Panc1 (cell line): ENCODE results near the gene LEFTY2. TPM values are rescaled to one million over a fixed set of nuclear protein-coding genes. Genes with fewer than 3 reads are reported as not detected.

Source experiments
- ATAC-seq: fragments of 200-7000 bp; cut with Tn5 transposase; 2 replicates; pipeline ENCODE4 v1.9.1; 2020; ENCODE audit warnings: mild to moderate bottlenecking, moderate library complexity
- BruUV-seq: library from RNA; stranded (reverse); fragments of 400-500 nt; replicated peaks from 2 replicates; lab custom pipeline; 2021; lab: Mats Ljungman, UMichigan
- CTCF ChIA-PET: fragments of 300-600 bp; sonication (Branson Sonifier 250); formaldehyde crosslinking; loops from one replicate; lab custom pipeline; 2022; ENCODE audit warnings: antibody characterized with exemption; lab: Charles Lee
- POLR2A ChIA-PET: fragments of 300-600 bp; sonication (Branson Sonifier 250); formaldehyde crosslinking; loops from one replicate; lab custom pipeline; 2022; ENCODE audit warnings: antibody characterized with exemption; lab: Charles Lee
- DNase-seq: peaks from one replicate; pipeline ENCODE4 v3.0.0-alpha.2; 2010; ENCODE audit warnings: low read depth, low spot score
- H3K27ac ChIP-seq: 2 replicates; pipeline ENCODE4 v1.5.1; 2011; ENCODE audit warnings: mild to moderate bottlenecking, low read length, inconsistent platforms
- H3K27me3 ChIP-seq: fragments of 200-500 bp; sonication (Bioruptor generic); 2 replicates; pipeline ENCODE4 v1.6.0; 2014; ENCODE audit warnings: low read length, inconsistent platforms; ENCODE audit not compliant: control insufficient read depth, insufficient read depth
- H3K36me3 ChIP-seq: fragments of 200-500 bp; sonication (Bioruptor generic); 2 replicates; pipeline ENCODE4 v1.5.1; 2014; ENCODE audit warnings: inconsistent platforms, mild to moderate bottlenecking, low read length, moderate library complexity; ENCODE audit not compliant: control insufficient read depth, insufficient read depth
- H3K4me1 ChIP-seq: 2 replicates; pipeline ENCODE4 v1.5.1; 2011; ENCODE audit warnings: inconsistent platforms, mild to moderate bottlenecking, low read length, moderate library complexity; ENCODE audit not compliant: control insufficient read depth, insufficient read depth
- H3K4me3 ChIP-seq, 2 experiments: 2 replicates each; pipeline ENCODE4 v1.5.1; 2011 to 2012; ENCODE audit warnings: low read depth in 2 of 2, low read length in 2 of 2, mild to moderate bottlenecking in 2 of 2, inconsistent platforms in 1 of 2, moderate library complexity in 1 of 2
- H3K9me3 ChIP-seq: fragments of 200-500 bp; sonication (Bioruptor generic); 2 replicates; pipeline ENCODE4 v1.5.1; 2014; ENCODE audit warnings: low read depth, mild to moderate bottlenecking, inconsistent platforms, low read length, moderate library complexity; ENCODE audit not compliant: control insufficient read depth, insufficient read depth
- CTCF ChIP-seq: fragments of 450-650 bp; IDR thresholded peaks from 2 replicates; pipeline ENCODE4 v1.5.1; 2017; ENCODE audit warnings: mild to moderate bottlenecking
- POLR2AphosphoS5 ChIP-seq: IDR thresholded peaks from 2 replicates; pipeline ENCODE4 v1.6.1; 2012; ENCODE audit warnings: mild to moderate bottlenecking, low read depth, low read length, moderate library complexity
- REST ChIP-seq, 2 experiments: IDR thresholded peaks; 2 replicates each; pipeline ENCODE4 v1.6.1; 2011 to 2012; ENCODE audit warnings: low read depth in 2 of 2, control low read depth in 1 of 2, low read length in 1 of 2, mild to moderate bottlenecking in 1 of 2, moderate library complexity in 1 of 2; ENCODE audit not compliant: insufficient read depth in 1 of 2
- SIN3A ChIP-seq: IDR thresholded peaks from 2 replicates; pipeline ENCODE4 v1.6.1; 2012; ENCODE audit warnings: low read depth, mild to moderate bottlenecking, low read length, moderate library complexity, borderline replicate concordance; ENCODE audit not compliant: insufficient read depth
- TCF7L2 ChIP-seq: IDR thresholded peaks from 2 replicates; pipeline ENCODE4 v1.6.1; 2011; ENCODE audit warnings: mild to moderate bottlenecking, low read depth, low read length, inconsistent platforms
- in situ Hi-C: cut with HindIII; loops from 2 replicates; pipeline ENCODE4 v1.10.0; 2016; ENCODE audit warnings: low sequenced_read_pairs, low pct_unique_long_range_greater_than_20kb
- intact Hi-C: fragments of 100-400 bp; cut with micrococcal nuclease; formaldehyde crosslinking; loops from one replicate; pipeline ENCODE4 v1.10.0; 2022; ENCODE audit not compliant: unreplicated experiment
- total RNA-seq: library from RNA; stranded (reverse); gene quantifications from one replicate; pipeline ENCODE4 v1.2.1, GENCODE V29; 2021; ENCODE audit not compliant: unreplicated experiment

LEFTY2 gene
- total RNA-seq, 1 experiment from 2014 or later, result not detected

- Histone ChIP-seq H3K4me3 (no peak overlapping the region), H3K36me3 (no peaks in the 10 kb centered on the region), H3K9me3 (no peaks in the 10 kb centered on the region), H3K4me1 (peaks cover 5% of the 10 kb centered on the region), H3K27ac (no peak overlapping the region), H3K27me3 (no peaks in the 10 kb centered on the region)
- intact Hi-C loops, result no loop called here
- BruUV-seq, result no TSS peak
- no peak for ATAC-seq
- POLR2A ChIA-PET, result no interaction called here
- DNase-seq, result no peak
- no peak for TF ChIP-seq POLR2AphosphoS5
- TF ChIP-seq SIN3A, result no peak
- no peak for TF ChIP-seq TCF7L2
- no peak for TF ChIP-seq CTCF
- TF ChIP-seq REST (IDR thresholded peaks at IDR 0.05; ENCODE audit: insufficient read depth in 1 of 2, low read depth in 2 of 2, low read length in 1 of 2), result no peak
- CTCF ChIA-PET, result no interaction called here
- in situ Hi-C loops, result no loop called here
Observed at GRCh38 chr1:225896494-225896893, 44.5 kb downstream of the LEFTY2 start.

- no TSS peak for BruUV-seq
- ChIA-PET CTCF (no interaction called here), POLR2A (no interaction called here)
- H3K27ac ChIP-seq, result no peak overlapping the region
- in situ Hi-C loops (no loop called here), intact Hi-C loops (no loop called here)
- DNase-seq, result no peak
- peaks cover 5% of the 10 kb centered on the region for H3K4me1 ChIP-seq
- no peaks in the 10 kb centered on the region for H3K36me3 ChIP-seq
- TF ChIP-seq CTCF, result no peak
- no peak for TF ChIP-seq SIN3A
- TF ChIP-seq POLR2AphosphoS5, result no peak
- no peak overlapping the region for H3K4me3 ChIP-seq
- no peaks in the 10 kb centered on the region for H3K9me3 ChIP-seq
- H3K27me3 ChIP-seq, result no peaks in the 10 kb centered on the region
- ATAC-seq, result no peak
Observed at GRCh38 chr1:225892307-225892706, 48.7 kb downstream of the LEFTY2 start.
